RKO (cell line): ENCODE results near the gene UNC93B1.
A peak's percentile ranks its signal among the peaks of the same experiment; 100 is the strongest.

Source experiments
- DNase-seq: peaks from one replicate; pipeline ENCODE4 v3.0.0-alpha.2; 2016; ENCODE audit warnings: low spot score

The UNC93B1 gene

DNA sequence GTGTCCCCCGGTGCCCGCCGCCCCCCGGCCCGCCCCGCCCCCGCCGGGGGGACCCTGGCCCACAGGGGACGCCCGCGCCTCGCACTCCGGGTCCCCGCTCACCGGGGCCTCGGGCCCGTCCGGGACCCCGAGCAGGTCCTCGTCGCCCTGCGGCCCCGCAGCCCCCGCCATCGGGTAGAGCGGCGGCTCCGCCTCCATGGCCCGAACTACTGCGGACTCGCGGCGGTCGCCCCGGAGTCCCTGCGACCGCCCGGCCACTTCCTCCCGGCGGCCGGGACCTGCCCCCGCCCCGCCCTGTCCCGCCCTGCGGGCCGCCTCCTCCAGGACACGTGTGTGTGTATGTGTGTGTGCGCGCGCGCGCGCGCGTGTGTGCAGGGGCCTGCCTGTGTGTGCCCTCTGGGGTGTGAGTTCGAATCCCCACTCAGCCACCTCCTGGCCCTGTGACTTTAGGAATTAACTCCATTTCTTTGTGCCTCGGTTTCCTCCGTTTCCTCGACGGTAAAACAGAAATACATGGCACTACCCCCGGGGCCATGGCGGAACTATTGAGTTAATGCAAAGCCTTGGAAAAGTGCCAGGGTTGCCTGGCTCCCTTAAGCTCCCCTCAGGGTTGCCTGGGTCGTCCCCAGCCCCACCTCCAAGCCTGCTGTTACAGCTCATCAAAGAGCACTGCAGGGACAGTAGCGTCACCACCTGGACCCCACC is at the start of gene UNC93B1:
TSS of gene UNC93B1 (minus strand) at position 252 of the 705 bp plus-strand sequence. CDS start at position 198, 54 bp downstream.
- peak; percentile 91 for DNase-seq

DNA sequence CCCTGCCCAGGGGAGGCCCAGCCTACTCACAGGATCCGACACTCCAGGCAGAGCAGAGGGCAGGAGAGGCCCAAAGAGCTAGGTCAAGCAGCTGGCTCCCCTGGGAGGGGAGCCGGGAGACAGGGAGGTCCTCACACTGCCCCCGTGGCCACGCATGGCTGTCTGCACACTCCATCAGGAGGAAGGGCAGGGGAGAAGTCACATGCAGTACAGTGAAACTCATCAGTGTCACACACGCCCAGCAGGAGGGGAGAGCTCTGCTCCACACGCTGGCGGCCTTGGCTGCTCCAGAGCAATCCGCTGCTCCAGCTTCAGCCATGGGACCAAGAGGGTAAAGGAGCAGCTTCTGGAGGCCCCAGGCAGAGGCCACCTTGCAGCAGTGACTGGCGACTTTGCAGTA is 49.2 kb upstream of the UNC93B1 start:
- no peak for DNase-seq

DNA sequence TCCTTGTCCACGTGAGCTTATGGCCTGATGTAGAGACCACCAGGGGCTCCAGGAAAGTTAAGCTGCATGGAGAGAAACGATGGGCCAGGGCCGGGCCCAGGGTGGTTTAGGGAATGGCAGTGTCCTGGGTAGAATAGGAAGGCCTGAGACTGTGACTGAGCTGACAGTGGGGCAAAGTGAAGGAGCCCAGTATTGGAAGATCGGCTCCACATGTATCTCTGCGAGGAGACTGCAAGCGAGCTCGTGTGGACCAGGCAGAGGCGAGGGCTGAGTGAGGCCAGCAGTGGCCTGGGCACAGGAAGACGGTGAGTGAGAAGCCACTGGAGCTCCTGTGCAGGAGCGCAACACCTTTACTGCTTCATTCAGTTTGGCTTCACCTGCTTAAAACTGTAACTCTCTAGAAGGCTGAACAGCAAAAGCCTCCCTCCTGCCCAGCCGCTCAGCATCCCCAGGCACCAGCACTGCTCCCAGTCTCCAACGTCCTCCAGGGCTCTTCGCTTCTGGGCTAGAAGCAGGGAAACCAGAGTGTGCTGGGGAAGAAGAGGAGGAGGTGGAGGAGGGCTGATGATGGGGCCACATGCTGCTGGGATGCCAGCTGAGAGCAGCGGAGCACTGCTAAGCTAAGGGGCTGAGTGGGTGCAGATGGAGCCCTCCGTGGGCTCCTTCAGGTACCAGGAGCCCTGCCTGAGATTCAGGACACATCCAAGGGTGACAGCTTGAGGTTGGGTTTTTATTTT is 48.4 kb upstream of the UNC93B1 start:
- DNase-seq = no peak

- DNase-seq = no peak
Measured at GRCh38 chr11:68051191-68052136, 47.6 kb upstream of the UNC93B1 start.

- DNase-seq = no peak
Measured at GRCh38 chr11:68050371-68050841, 46.5 kb upstream of the UNC93B1 start.

- no peak for DNase-seq
Measured at GRCh38 chr11:68049509-68050370, 45.8 kb upstream of the UNC93B1 start.

DNA sequence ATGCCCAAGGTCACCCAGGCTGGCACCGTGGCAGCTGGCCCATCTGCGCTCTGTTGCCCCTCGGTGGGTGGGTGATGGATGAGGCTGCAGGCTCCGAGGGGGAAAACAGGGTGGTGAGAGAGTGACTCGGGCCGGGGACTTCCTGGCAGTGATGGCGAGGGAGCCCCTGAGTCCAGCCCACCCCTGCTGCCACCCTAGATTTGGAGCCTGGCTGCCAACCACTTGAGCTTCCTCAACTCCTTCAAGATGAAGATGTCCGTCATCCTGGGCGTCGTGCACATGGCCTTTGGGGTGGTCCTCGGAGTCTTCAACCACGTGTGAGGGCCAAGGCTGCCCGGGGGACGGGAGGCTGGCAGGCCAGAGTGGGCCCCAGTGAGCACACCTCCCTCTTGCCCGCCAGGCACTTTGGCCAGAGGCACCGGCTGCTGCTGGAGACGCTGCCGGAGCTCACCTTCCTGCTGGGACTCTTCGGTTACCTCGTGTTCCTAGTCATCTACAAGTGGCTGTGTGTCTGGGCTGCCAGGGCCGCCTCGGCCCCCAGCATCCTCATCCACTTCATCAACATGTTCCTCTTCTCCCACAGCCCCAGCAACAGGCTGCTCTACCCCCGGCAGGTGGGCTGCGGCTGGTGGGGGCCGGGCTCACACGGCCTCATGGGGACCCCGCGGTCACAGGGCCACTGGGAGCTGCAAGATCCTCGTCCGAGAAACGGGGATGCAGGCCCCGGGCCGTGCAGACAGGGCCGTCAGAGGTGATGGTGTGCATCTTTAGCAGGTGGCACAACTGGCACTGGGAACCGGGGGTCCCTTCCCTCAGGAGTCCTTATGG is 45.0 kb upstream of the UNC93B1 start:
- DNase-seq = no peak

GRCh38 chr11:68047437-68048290 is 43.8 kb upstream of the UNC93B1 start:
- no peak for DNase-seq

- DNase-seq = no peak
Measured at GRCh38 chr11:68044898-68045351, 41.0 kb upstream of the UNC93B1 start.

GRCh38 chr11:68044145-68044813 is 40.4 kb upstream of the UNC93B1 start:
- DNase-seq = no peak

DNA sequence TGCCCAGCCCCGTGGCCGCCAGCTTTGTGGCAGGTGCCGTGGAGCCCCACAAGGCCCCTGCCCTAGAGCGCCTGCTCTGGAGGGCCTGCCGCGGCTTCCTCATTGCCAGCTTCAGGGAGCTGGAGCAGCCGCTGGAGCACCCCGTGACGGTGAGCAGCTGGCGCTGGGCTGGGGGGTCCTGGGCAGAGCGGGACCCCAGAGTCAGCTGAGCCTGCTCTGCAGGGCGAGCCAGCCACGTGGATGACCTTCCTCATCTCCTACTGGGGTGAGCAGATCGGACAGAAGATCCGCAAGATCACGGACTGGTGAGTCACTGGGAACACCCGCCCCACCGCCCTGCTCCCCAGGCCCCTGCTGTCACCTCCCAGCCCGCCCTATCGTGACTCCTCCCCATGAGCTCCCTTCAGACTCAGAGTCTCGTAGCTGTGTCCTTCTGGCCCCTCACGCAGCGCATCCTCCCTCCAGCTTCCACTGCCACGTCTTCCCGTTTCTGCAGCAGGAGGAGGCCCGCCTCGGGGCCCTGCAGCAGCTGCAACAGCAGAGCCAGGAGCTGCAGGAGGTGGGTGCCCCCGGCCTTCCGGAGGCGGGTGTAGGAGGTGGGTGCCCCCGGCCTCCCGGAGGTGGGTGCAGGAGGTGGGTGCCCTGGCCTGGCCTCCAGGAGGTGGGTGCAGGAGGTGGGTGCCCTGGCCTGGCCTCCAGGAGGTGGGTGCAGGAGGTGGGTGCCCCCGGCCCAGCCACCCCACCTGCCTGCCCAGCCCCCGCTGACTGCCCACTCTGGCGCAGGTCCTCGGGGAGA is 39.6 kb upstream of the UNC93B1 start:
- DNase-seq = no peak

- DNase-seq = no peak
Measured at GRCh38 chr11:68043029-68043348, 39.1 kb upstream of the UNC93B1 start.

- DNase-seq = no peak
Measured at GRCh38 chr11:68042219-68043028, 38.5 kb upstream of the UNC93B1 start.

GRCh38 chr11:68041617-68042218 is 37.8 kb upstream of the UNC93B1 start:
- DNase-seq = no peak

- DNase-seq = no peak
Measured at GRCh38 chr11:68040957-68041591, 37.2 kb upstream of the UNC93B1 start.
